H9 (cell line): ENCODE data around the gene SMYD4. TPM values are rescaled to one million over a fixed set of nuclear protein-coding genes. Genes with fewer than 3 reads are reported as not detected.

ENCODE experiments used
- DNase-seq: peaks from one replicate; pipeline ENCODE4 v3.0.0-alpha.2; 2017
- H2AFZ ChIP-seq: one replicate; pipeline ENCODE4 v1.6.1; 2013; ENCODE audit warnings: mild to moderate bottlenecking, low read length, control low read depth, moderate library complexity
- H2AK5ac ChIP-seq: 2 replicates; pipeline ENCODE4 v1.6.1; 2013; ENCODE audit warnings: low read length, control low read depth, mixed read lengths; ENCODE audit not compliant: insufficient read length
- H2BK120ac ChIP-seq: one replicate; pipeline ENCODE4 v1.6.1; 2013; ENCODE audit warnings: low read depth, mild to moderate bottlenecking, low read length, control low read depth, inconsistent platforms; ENCODE audit not compliant: poor library complexity, severe bottlenecking
- H2BK12ac ChIP-seq: 2 replicates; pipeline ENCODE4 v1.6.1; 2013; ENCODE audit warnings: low read length, control low read depth, mixed read lengths, low read depth; ENCODE audit not compliant: insufficient read length
- H2BK15ac ChIP-seq: 2 replicates; pipeline ENCODE4 v1.6.1; 2013; ENCODE audit warnings: low read depth, low read length, control low read depth
- H2BK20ac ChIP-seq: one replicate; pipeline ENCODE4 v1.6.1; 2013; ENCODE audit warnings: low read depth, mild to moderate bottlenecking, low read length, control low read depth, inconsistent platforms; ENCODE audit not compliant: poor library complexity, severe bottlenecking
- H2BK5ac ChIP-seq: 2 replicates; pipeline ENCODE4 v1.6.1; 2013; ENCODE audit warnings: low read length, control low read depth, mixed read lengths; ENCODE audit not compliant: insufficient read length
- H3K14ac ChIP-seq: 2 replicates; pipeline ENCODE4 v1.6.1; 2013; ENCODE audit warnings: low read length, control low read depth; ENCODE audit not compliant: insufficient read depth
- H3K18ac ChIP-seq: 2 replicates; pipeline ENCODE4 v1.6.1; 2013; ENCODE audit warnings: low read depth, mild to moderate bottlenecking, mixed read lengths, low read length, control low read depth; ENCODE audit not compliant: insufficient read length
- H3K23ac ChIP-seq: 2 replicates; pipeline ENCODE4 v1.6.1; 2013; ENCODE audit warnings: low read length, control low read depth, mixed read lengths, low read depth; ENCODE audit not compliant: insufficient read length
- H3K23me2 ChIP-seq: 2 replicates; pipeline ENCODE4 v1.6.1; 2013; ENCODE audit warnings: low read depth, mild to moderate bottlenecking, mixed read lengths, low read length, control low read depth; ENCODE audit not compliant: insufficient read length, poor library complexity, severe bottlenecking
- H3K27ac ChIP-seq: 2 replicates; pipeline ENCODE4 v1.5.1; 2013; ENCODE audit warnings: low read length, control low read depth, mixed read lengths, low read depth; ENCODE audit not compliant: insufficient read length
- H3K27me3 ChIP-seq: 2 replicates; pipeline ENCODE4 v1.6.1; 2013; ENCODE audit warnings: low read length, control low read depth, inconsistent platforms; ENCODE audit not compliant: insufficient read depth
- H3K4ac ChIP-seq: 2 replicates; pipeline ENCODE4 v1.6.1; 2013; ENCODE audit warnings: low read depth, mild to moderate bottlenecking, control low read depth, inconsistent platforms, low read length, moderate library complexity
- H3K4me1 ChIP-seq: 2 replicates; pipeline ENCODE4 v1.6.1; 2013; ENCODE audit warnings: low read length, control low read depth, inconsistent platforms; ENCODE audit not compliant: insufficient read depth
- H3K4me2 ChIP-seq: 2 replicates; pipeline ENCODE4 v1.6.1; 2013; ENCODE audit warnings: low read length, control low read depth, mixed read lengths; ENCODE audit not compliant: insufficient read length, insufficient read depth
- H3K56ac ChIP-seq: 2 replicates; pipeline ENCODE4 v1.6.1; 2013; ENCODE audit warnings: low read depth, mild to moderate bottlenecking, mixed read lengths, low read length, control low read depth; ENCODE audit not compliant: insufficient read length
- H3K79me1 ChIP-seq: 2 replicates; pipeline ENCODE4 v1.6.1; 2013; ENCODE audit warnings: low read depth, mild to moderate bottlenecking, moderate library complexity, low read length, control low read depth, inconsistent platforms; ENCODE audit not compliant: insufficient read depth, poor library complexity, severe bottlenecking
- H3K79me2 ChIP-seq: 2 replicates; pipeline ENCODE4 v1.6.1; 2013; ENCODE audit warnings: low read length, control low read depth, inconsistent platforms; ENCODE audit not compliant: insufficient read depth
- H3K9ac ChIP-seq: 2 replicates; pipeline ENCODE4 v1.6.1; 2013; ENCODE audit warnings: low read length, control low read depth, mixed read lengths; ENCODE audit not compliant: insufficient read length; ENCODE audit errors: extremely low read depth
- H3K9me3 ChIP-seq: one replicate; pipeline ENCODE4 v1.6.1; 2013; ENCODE audit warnings: low read depth, low read length, inconsistent platforms; ENCODE audit not compliant: control insufficient read depth
- H3T11ph ChIP-seq: one replicate; pipeline ENCODE4 v1.6.1; 2013; ENCODE audit warnings: mild to moderate bottlenecking, low read length, control low read depth, inconsistent platforms
- H4K20me1 ChIP-seq: one replicate; pipeline ENCODE4 v1.6.1; 2013; ENCODE audit not compliant: control insufficient read depth, insufficient read length, insufficient read depth
- H4K5ac ChIP-seq: 2 replicates; pipeline ENCODE4 v1.6.1; 2013; ENCODE audit warnings: low read depth, mild to moderate bottlenecking, mixed read lengths, low read length, control low read depth; ENCODE audit not compliant: insufficient read length
- H4K8ac ChIP-seq: replicated peaks from 2 replicates; pipeline ENCODE4 v1.6.1; 2013; ENCODE audit warnings: low read length, control low read depth, mixed read lengths, low read depth; ENCODE audit not compliant: insufficient read length
- H4K91ac ChIP-seq: 2 replicates; pipeline ENCODE4 v1.6.1; 2013; ENCODE audit warnings: low read depth, mild to moderate bottlenecking, moderate library complexity, mixed read lengths, low read length, control low read depth; ENCODE audit not compliant: insufficient read length
- H3K27ac Mint-ChIP-seq, 3 experiments: 2 replicates in 2 of 3; 3 replicates in 1 of 3; pipeline ENCODE4 v1.8.0; 2020 to 2021; ENCODE audit warnings: mixed read lengths in 3 of 3, mild to moderate bottlenecking in 1 of 3, moderate library complexity in 1 of 3
- H3K27me3 Mint-ChIP-seq: 2 replicates; pipeline ENCODE4 v1.8.0; 2021; ENCODE audit warnings: low read depth, mild to moderate bottlenecking, moderate library complexity, mixed read lengths
- H3K36me3 Mint-ChIP-seq, 3 experiments: 2 replicates in 2 of 3; 3 replicates in 1 of 3; pipeline ENCODE4 v1.8.0; 2020 to 2021; ENCODE audit warnings: low read depth in 3 of 3, mixed read lengths in 3 of 3; ENCODE audit not compliant: insufficient read depth in 1 of 3
- H3K4me1 Mint-ChIP-seq, 2 experiments: 2 replicates each; pipeline ENCODE4 v1.8.0; 2020; ENCODE audit warnings: mixed read lengths in 2 of 2
- H3K4me3 Mint-ChIP-seq, 2 experiments: 2 replicates in 1 of 2; 3 replicates in 1 of 2; pipeline ENCODE4 v1.8.0; 2020 to 2021; ENCODE audit warnings: mild to moderate bottlenecking in 2 of 2, mixed read lengths in 2 of 2, moderate library complexity in 1 of 2
- H3K9me3 Mint-ChIP-seq, 2 experiments: 2 replicates in 1 of 2; 3 replicates in 1 of 2; pipeline ENCODE4 v1.8.0; 2020; ENCODE audit warnings: mild to moderate bottlenecking in 2 of 2, mixed read lengths in 2 of 2, moderate library complexity in 1 of 2
- CTCF ChIP-seq: fragments of 200-600 bp; sonication (generic); conservative IDR thresholded peaks from 3 replicates; pipeline ENCODE4 v1.8.0; 2021; ENCODE audit warnings: antibody characterized with exemption, mild to moderate bottlenecking
- WGBS: extraction: QIAGEN DNeasy Blood & Tissue Kit; methylation state at CpG from one replicate; pipeline ENCODE4 v1.1.7; 2013; ENCODE audit warnings: missing lambda C conversion rate, low lambda C conversion rate, mixed read lengths; ENCODE audit not compliant: insufficient read length; ENCODE audit errors: extremely low coverage; 5-methylcytosine and 5-hydroxymethylcytosine counted together
- total RNA-seq: library from RNA; stranded (reverse); gene quantifications from 2 replicates; pipeline ENCODE4 v1.2.1, GENCODE V29; 2021

SMYD4 gene
- total RNA-seq, 1 experiment from 2014 or later, result 28.8 TPM

GRCh38 chr17:1802429-1802828 lies 27.3 kb downstream of the SMYD4 start:
- H3K23ac ChIP-seq, result no peak overlapping the region
- H3K79me1 ChIP-seq, result no peaks in the 10 kb centered on the region
- H4K91ac ChIP-seq, result no peak overlapping the region
- no peak overlapping the region for H2BK12ac ChIP-seq
- H3K4me2 ChIP-seq, result no peak overlapping the region
- H2BK20ac ChIP-seq, result no peak overlapping the region
- H3T11ph ChIP-seq, result no peak overlapping the region
- Mint-ChIP-seq H3K27me3 (no peaks in the 10 kb centered on the region), H3K9me3 (no peaks in the 10 kb centered on the region), H3K4me1 (no peaks in the 10 kb centered on the region), H3K4me3 (no peak overlapping the region), H3K27ac (no peak overlapping the region), H3K36me3 (peaks cover 15 to 64% (median 42%) of the 10 kb centered on the region in 3 experiments; a peak in 6 of 7 replicates)
- no peak overlapping the region for H4K5ac ChIP-seq
- no peak overlapping the region for H2AFZ ChIP-seq
- H4K20me1 ChIP-seq, result no peaks in the 10 kb centered on the region
- H3K27ac ChIP-seq, result no peak overlapping the region
- H2BK5ac ChIP-seq, result no peak overlapping the region
- no peaks in the 10 kb centered on the region for H3K9me3 ChIP-seq
- WGBS, result no CpG with 5 or more reads among the region's 1 CpG
- no peak for DNase-seq
- H3K79me2 ChIP-seq, result no peaks in the 10 kb centered on the region
- no peak overlapping the region for H4K8ac ChIP-seq
- no peaks in the 10 kb centered on the region for H3K4me1 ChIP-seq
- H2AK5ac ChIP-seq, result no peak overlapping the region
- no peak overlapping the region for H3K14ac ChIP-seq
- no peaks in the 10 kb centered on the region for H3K23me2 ChIP-seq
- no peaks in the 10 kb centered on the region for H3K27me3 ChIP-seq
- no peak overlapping the region for H3K56ac ChIP-seq
- no peak overlapping the region for H3K18ac ChIP-seq
- no peak overlapping the region for H3K4ac ChIP-seq
- H3K9ac ChIP-seq, result no peak overlapping the region
- H2BK120ac ChIP-seq, result no peak overlapping the region
- H2BK15ac ChIP-seq, result no peak overlapping the region
- no peak for TF ChIP-seq CTCF
